Esophagus squamous epithelium (tissue), 5 donors: ENCODE results near the gene RABGAP1L. TPM values are rescaled to one million over a fixed set of nuclear protein-coding genes. Genes with fewer than 3 reads are reported as not detected.
"Not testable (repeated sequence)": the region's sequence is repeated elsewhere in the genome, so short reads cannot be mapped to it uniquely, and the experiment has no call there.

ENCODE experiments used
- DNase-seq: peaks from one replicate; lab custom pipeline; 2025; lab: John Stamatoyannopoulos, UW
- H3K27ac ChIP-seq, 4 donors: fragments of 200-600 bp; sonication (generic); one replicate each; pipeline ENCODE4 v1.5.1; 2016 to 2019; ENCODE audit warnings: mild to moderate bottlenecking in 1 of 4
- H3K27me3 ChIP-seq, 4 donors: fragments of 200-600 bp; sonication (generic); 1 replicate in 3 of 4; 2 replicates in 1 of 4; pipeline versions ENCODE4 v1.5.1 to v1.6.0; 2017 to 2021; ENCODE audit warnings: antibody characterized with exemption in 1 of 4
- H3K36me3 ChIP-seq, 3 donors: fragments of 200-600 bp; sonication (generic); one replicate each; pipeline ENCODE4 v1.5.1; 2016 to 2019
- H3K4me1 ChIP-seq, 3 donors: fragments of 200-600 bp; sonication (generic); one replicate each; pipeline ENCODE4 v1.5.1; 2017 to 2019
- H3K4me3 ChIP-seq, 4 donors: fragments of 200-600 bp; sonication (generic); 1 replicate in 3 of 4; 2 replicates in 1 of 4; pipeline ENCODE4 v1.5.1; 2016 to 2019; ENCODE audit warnings: mild to moderate bottlenecking in 2 of 4, moderate library complexity in 1 of 4
- H3K9me3 ChIP-seq, 3 donors: fragments of 200-600 bp; sonication (generic); one replicate each; pipeline ENCODE4 v1.5.1; 2016 to 2019
- POLR2A ChIP-seq, 4 donors: fragments of 450-650 bp; IDR thresholded peaks; one replicate each; pipeline ENCODE4 v1.6.1; 2017; ENCODE audit warnings: antibody characterized with exemption in 4 of 4, mild to moderate bottlenecking in 4 of 4, moderate library complexity in 3 of 4
- WGBS, 2 donors: methylation state at CpG; one replicate each; pipeline ENCODE4 v1.1.5; 2018; 5-methylcytosine and 5-hydroxymethylcytosine counted together
- intact Hi-C: fragments of 100-400 bp; cut with DNase I; formaldehyde crosslinking; loops from one replicate; pipeline ENCODE4 v1.15.0; 2022
- small RNA-seq, 4 donors: library from RNA; depleted of rRNA; stranded (forward); fragments of <200 nt; gene quantifications; one replicate each; pipeline ENCODE3, GENCODE V24; 2016
- total RNA-seq, 4 donors: library from RNA; depleted of rRNA; stranded (reverse); fragments of >200 nt; gene quantifications; one replicate each; pipeline ENCODE4 v1.1.0, GENCODE V29; 2016
- TF ChIP-seq, protein P1 (sequence below), 6 experiments: fragments of 450-650 bp in 4 of 6; fragments of 200-600 bp in 2 of 6; sonication (generic) in 2 of 6; IDR thresholded peaks; one replicate each; pipeline ENCODE4 v1.5.1; 2016 to 2019; ENCODE audit warnings: antibody characterized with exemption in 6 of 6, mild to moderate bottlenecking in 4 of 6, moderate library complexity in 4 of 6
- donor health status: DM: yes; HTN: yes; CAD: no.

Gene RABGAP1L
- total RNA-seq, 4 donors from 2014 or later, result 35.7 to 45.6 (median 41.0) TPM

DNA sequence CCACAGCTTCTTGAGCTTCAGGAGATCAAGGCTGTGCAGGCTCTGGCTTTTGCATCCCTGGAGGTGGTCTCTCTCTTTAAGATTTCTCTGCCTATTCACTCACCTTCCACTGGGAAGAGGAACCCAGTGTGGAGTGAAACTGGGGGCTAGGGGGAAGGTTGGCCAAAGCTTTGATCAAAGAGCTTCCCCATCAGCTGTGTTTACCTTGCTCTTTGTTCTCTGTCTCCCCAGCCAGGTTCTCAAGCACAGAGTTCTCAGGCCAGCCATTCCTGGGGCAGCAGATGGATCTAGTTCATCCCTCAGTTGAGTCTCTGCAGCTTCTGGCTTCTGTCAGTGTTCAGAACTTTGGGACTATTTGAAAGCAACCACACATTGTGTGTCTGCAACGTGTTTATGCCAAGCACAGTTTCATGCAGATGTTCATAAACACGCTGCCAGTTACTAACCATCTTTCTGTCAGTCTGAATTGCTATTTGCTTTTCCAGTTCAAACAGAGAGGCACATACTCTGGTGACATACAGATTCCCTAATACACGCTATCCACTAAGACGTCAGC is 881.1 kb downstream of the RABGAP1L start:
- Histone ChIP-seq H3K4me1 (no peaks in the 10 kb centered on the region), H3K9me3 (no peaks in the 10 kb centered on the region), H3K36me3 (no peaks in the 10 kb centered on the region), H3K27me3 (peaks cover 0 to 6% (median 0%) of the 10 kb centered on the region in 4 donors), H3K4me3 (no peak overlapping the region), H3K27ac (no peak overlapping the region)
- 28 to 38% methylated on average over 4 of the region's 4 CpGs for WGBS, 2 donors
- no peak for DNase-seq
- TF ChIP-seq, protein P1, sequence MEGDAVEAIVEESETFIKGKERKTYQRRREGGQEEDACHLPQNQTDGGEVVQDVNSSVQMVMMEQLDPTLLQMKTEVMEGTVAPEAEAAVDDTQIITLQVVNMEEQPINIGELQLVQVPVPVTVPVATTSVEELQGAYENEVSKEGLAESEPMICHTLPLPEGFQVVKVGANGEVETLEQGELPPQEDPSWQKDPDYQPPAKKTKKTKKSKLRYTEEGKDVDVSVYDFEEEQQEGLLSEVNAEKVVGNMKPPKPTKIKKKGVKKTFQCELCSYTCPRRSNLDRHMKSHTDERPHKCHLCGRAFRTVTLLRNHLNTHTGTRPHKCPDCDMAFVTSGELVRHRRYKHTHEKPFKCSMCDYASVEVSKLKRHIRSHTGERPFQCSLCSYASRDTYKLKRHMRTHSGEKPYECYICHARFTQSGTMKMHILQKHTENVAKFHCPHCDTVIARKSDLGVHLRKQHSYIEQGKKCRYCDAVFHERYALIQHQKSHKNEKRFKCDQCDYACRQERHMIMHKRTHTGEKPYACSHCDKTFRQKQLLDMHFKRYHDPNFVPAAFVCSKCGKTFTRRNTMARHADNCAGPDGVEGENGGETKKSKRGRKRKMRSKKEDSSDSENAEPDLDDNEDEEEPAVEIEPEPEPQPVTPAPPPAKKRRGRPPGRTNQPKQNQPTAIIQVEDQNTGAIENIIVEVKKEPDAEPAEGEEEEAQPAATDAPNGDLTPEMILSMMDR (IDR thresholded peaks at IDR 0.05), result no peak
- no peak for TF ChIP-seq POLR2A (IDR thresholded peaks at IDR 0.05)
- intact Hi-C loops, result no loop called here

DNA sequence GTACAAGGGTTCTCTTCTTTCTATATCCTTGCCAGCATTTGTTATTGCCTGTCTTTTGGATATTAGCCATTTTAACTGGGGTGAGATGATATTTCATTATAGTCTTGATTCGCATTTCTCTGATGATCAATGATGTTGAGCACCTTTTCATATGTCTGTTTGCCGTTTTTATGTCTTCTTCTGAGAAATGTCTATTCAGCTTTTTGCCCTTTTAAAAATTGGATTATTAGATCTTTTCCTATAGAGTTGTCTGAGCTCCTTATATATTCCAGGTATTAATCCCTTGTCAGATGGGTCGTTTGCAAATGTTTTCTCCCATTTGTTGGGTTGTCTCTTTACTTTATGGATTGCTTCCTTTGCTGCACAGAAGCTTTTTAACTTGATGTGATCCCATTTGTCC is 883.3 kb downstream of the RABGAP1L start:
- no peak overlapping the region for H3K27ac ChIP-seq
- H3K4me1 ChIP-seq, result no peaks in the 10 kb centered on the region
- 59 to 60% methylated on average over 3 of the region's 3 CpGs for WGBS, 2 donors
- H3K27me3 ChIP-seq, result peaks cover 0 to 6% (median 0%) of the 10 kb centered on the region in 4 donors
- H3K36me3 ChIP-seq, result no peaks in the 10 kb centered on the region
- TF ChIP-seq, protein P1 (IDR thresholded peaks at IDR 0.05), result no peak
- no peak for TF ChIP-seq POLR2A (IDR thresholded peaks at IDR 0.05)
- no peaks in the 10 kb centered on the region for H3K9me3 ChIP-seq
- H3K4me3 ChIP-seq, result no peak overlapping the region
- intact Hi-C loops, result no loop called here
- no peak for DNase-seq

DNA sequence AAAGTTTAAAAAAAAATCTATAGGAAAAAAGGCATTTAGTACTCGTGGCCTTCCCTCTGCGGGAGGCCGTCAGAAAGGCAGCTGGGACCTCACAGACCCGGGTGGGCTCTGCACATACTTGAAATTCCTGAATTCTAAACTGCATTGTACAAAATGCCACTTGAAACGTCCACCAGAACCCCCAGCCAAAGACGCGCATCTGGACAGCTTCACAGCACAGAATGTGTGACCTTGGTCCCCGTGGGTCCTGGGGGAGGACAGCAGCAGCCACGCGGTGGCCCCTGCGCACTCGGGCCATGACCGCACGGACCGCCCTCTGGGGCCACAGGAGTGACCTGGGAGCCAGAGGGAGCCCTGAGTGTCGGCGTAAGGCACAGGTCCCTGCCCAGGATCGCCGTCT is 884.5 kb downstream of the RABGAP1L start:
- Histone ChIP-seq H3K27me3 (peaks cover 0 to 9% (median 0%) of the 10 kb centered on the region in 4 donors), H3K9me3 (no peaks in the 10 kb centered on the region), H3K4me1 (no peaks in the 10 kb centered on the region), H3K36me3 (no peaks in the 10 kb centered on the region), H3K4me3 (no peak overlapping the region), H3K27ac (no peak overlapping the region)
- TF ChIP-seq POLR2A (IDR thresholded peaks at IDR 0.05), result no peak
- TF ChIP-seq, protein P1 (IDR thresholded peaks at IDR 0.05), result no peak
- WGBS, 2 donors, result 66 to 74% methylated on average over 11 to 19 of the region's 19 CpGs
- intact Hi-C loops, result no loop called here
- DNase-seq, result no peak

DNA sequence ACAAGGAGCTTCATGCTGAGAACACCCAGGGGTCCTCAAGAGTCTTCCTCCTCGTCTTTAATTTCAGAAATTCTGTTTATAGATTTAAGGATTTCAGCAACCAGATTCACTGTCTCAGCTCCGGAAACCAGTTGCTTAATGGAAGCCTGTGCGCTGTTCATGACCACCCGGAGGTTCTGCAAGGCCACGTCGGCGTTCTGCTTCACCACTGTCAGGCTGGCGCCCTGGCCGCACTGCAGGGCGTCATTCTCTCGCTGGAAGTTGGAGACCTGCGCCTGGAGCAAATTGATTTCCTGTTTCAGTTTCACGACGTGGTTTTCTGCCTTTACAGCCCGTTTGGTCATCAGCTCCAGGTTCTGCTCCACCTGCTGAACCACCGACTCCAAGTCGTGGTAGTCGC is 885.3 kb downstream of the RABGAP1L start:
- H3K9me3 ChIP-seq, H3K36me3 ChIP-seq, intact Hi-C loops, H3K4me1 ChIP-seq, H3K27ac ChIP-seq, H3K4me3 ChIP-seq, DNase-seq: not testable (repeated sequence)
- peaks cover 0 to 16% (median 0%) of the 10 kb centered on the region in 4 donors for H3K27me3 ChIP-seq
- 87 to 91% methylated on average over 17 to 18 of the region's 18 CpGs for WGBS, 2 donors

Small RNAs within 50 kb of the gene (small RNA-seq; reads per million reads assigned to genes)
- gene BANF1P4 (0 reads per million in 4 donors), gene RF00019 (0 reads per million in 4 donors), gene RNU6-307P (0 reads per million in 4 donors)

Other genes with a start within 250 kb of the RABGAP1L start
- gene SERPINC1, start 242.2 kb upstream of the RABGAP1L start, total RNA-seq, result not detected
- gene RC3H1, start 137.2 kb upstream of the RABGAP1L start, total RNA-seq, result 10 to 100 TPM; 19.6 to 31.9 (median 28.0) TPM